Liver (tissue), 3 donors: Measurements from ENCODE around the gene VSTM2L.

Source experiments
- FOXA1 ChIP-seq: IDR thresholded peaks from 2 replicates; pipeline ENCODE4 v1.6.1; 2016; ENCODE audit warnings: antibody characterized with exemption
- GABPA ChIP-seq, 2 donors: IDR thresholded peaks in 1 of 2; conservative IDR thresholded peaks in 1 of 2; 2 replicates each; pipeline ENCODE4 v1.6.1; 2016; ENCODE audit warnings: antibody characterized with exemption in 2 of 2, mild to moderate bottlenecking in 1 of 2, moderate library complexity in 1 of 2
- JUND ChIP-seq, 2 donors: IDR thresholded peaks; 2 replicates each; pipeline ENCODE4 v1.6.1; 2016; ENCODE audit warnings: antibody characterized with exemption in 2 of 2
- RAD21 ChIP-seq, 2 donors: IDR thresholded peaks; 2 replicates each; pipeline ENCODE4 v1.6.1; 2016; ENCODE audit warnings: antibody characterized with exemption in 2 of 2, mild to moderate bottlenecking in 2 of 2
- SP1 ChIP-seq: IDR thresholded peaks from 2 replicates; pipeline ENCODE4 v1.6.1; 2018; ENCODE audit warnings: antibody characterized with exemption, mild to moderate bottlenecking
- TAF1 ChIP-seq: conservative IDR thresholded peaks from 2 replicates; pipeline ENCODE4 v1.6.1; 2016; ENCODE audit warnings: antibody characterized with exemption, mild to moderate bottlenecking
- YY1 ChIP-seq: IDR thresholded peaks from 2 replicates; pipeline ENCODE4 v1.6.1; 2016; ENCODE audit warnings: antibody characterized with exemption, mild to moderate bottlenecking
- TF ChIP-seq, protein P1 (sequence below): fragments of 150-350 bp; IDR thresholded peaks from 2 replicates; pipeline ENCODE4 v1.5.1; 2017; ENCODE audit warnings: improper control_type of control experiment, low read depth, low read length; ENCODE audit not compliant: missing input control
- TF ChIP-seq, protein P2 (sequence below): IDR thresholded peaks from 2 replicates; pipeline ENCODE4 v1.6.1; 2016; ENCODE audit warnings: antibody characterized with exemption
- TF ChIP-seq, protein P3 (sequence below): IDR thresholded peaks from 2 replicates; pipeline ENCODE4 v1.6.1; 2016; ENCODE audit warnings: antibody characterized with exemption, mild to moderate bottlenecking
- TF ChIP-seq, protein P4 (sequence below): IDR thresholded peaks from 2 replicates; pipeline ENCODE4 v1.6.1; 2016; ENCODE audit warnings: antibody characterized with exemption
- donor health status: healthy.
- donor health status: healthy.

DNA sequence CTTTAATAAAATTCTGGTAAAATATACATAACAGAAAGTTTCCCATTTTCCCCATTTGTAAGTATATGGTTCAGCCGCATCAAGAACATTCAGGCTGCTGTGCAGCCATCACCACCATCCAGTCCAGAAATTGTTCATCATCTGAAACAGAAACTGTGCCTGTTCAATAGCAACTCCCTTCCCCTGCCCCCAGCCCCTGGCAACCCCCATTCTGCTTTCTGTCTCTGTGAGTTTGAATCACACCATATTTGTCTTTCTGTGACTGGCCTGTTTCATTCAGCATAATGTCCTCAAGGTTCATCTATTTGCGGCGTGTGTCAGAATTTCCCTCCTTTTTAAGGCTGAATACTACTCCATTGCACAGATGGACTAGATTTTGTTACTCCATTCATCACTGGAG lies 19.1 kb downstream of the VSTM2L start:
- TF ChIP-seq, protein P1, sequence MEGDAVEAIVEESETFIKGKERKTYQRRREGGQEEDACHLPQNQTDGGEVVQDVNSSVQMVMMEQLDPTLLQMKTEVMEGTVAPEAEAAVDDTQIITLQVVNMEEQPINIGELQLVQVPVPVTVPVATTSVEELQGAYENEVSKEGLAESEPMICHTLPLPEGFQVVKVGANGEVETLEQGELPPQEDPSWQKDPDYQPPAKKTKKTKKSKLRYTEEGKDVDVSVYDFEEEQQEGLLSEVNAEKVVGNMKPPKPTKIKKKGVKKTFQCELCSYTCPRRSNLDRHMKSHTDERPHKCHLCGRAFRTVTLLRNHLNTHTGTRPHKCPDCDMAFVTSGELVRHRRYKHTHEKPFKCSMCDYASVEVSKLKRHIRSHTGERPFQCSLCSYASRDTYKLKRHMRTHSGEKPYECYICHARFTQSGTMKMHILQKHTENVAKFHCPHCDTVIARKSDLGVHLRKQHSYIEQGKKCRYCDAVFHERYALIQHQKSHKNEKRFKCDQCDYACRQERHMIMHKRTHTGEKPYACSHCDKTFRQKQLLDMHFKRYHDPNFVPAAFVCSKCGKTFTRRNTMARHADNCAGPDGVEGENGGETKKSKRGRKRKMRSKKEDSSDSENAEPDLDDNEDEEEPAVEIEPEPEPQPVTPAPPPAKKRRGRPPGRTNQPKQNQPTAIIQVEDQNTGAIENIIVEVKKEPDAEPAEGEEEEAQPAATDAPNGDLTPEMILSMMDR, result no peak
- TF ChIP-seq, protein P2, sequence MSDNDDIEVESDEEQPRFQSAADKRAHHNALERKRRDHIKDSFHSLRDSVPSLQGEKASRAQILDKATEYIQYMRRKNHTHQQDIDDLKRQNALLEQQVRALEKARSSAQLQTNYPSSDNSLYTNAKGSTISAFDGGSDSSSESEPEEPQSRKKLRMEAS, result no peak
- no peak for TF ChIP-seq SP1
- TF ChIP-seq, protein P3, sequence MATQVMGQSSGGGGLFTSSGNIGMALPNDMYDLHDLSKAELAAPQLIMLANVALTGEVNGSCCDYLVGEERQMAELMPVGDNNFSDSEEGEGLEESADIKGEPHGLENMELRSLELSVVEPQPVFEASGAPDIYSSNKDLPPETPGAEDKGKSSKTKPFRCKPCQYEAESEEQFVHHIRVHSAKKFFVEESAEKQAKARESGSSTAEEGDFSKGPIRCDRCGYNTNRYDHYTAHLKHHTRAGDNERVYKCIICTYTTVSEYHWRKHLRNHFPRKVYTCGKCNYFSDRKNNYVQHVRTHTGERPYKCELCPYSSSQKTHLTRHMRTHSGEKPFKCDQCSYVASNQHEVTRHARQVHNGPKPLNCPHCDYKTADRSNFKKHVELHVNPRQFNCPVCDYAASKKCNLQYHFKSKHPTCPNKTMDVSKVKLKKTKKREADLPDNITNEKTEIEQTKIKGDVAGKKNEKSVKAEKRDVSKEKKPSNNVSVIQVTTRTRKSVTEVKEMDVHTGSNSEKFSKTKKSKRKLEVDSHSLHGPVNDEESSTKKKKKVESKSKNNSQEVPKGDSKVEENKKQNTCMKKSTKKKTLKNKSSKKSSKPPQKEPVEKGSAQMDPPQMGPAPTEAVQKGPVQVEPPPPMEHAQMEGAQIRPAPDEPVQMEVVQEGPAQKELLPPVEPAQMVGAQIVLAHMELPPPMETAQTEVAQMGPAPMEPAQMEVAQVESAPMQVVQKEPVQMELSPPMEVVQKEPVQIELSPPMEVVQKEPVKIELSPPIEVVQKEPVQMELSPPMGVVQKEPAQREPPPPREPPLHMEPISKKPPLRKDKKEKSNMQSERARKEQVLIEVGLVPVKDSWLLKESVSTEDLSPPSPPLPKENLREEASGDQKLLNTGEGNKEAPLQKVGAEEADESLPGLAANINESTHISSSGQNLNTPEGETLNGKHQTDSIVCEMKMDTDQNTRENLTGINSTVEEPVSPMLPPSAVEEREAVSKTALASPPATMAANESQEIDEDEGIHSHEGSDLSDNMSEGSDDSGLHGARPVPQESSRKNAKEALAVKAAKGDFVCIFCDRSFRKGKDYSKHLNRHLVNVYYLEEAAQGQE, result no peak
- TF ChIP-seq GABPA (IDR thresholded peaks at IDR 0.05 in 1 of 2, conservative IDR thresholded peaks at IDR 0.05 in 1 of 2), result no peak
- TF ChIP-seq TAF1, result no peak
- no peak for TF ChIP-seq FOXA1
- TF ChIP-seq, protein P4, sequence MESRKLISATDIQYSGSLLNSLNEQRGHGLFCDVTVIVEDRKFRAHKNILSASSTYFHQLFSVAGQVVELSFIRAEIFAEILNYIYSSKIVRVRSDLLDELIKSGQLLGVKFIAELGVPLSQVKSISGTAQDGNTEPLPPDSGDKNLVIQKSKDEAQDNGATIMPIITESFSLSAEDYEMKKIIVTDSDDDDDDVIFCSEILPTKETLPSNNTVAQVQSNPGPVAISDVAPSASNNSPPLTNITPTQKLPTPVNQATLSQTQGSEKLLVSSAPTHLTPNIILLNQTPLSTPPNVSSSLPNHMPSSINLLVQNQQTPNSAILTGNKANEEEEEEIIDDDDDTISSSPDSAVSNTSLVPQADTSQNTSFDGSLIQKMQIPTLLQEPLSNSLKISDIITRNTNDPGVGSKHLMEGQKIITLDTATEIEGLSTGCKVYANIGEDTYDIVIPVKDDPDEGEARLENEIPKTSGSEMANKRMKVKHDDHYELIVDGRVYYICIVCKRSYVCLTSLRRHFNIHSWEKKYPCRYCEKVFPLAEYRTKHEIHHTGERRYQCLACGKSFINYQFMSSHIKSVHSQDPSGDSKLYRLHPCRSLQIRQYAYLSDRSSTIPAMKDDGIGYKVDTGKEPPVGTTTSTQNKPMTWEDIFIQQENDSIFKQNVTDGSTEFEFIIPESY, result no peak
- TF ChIP-seq JUND (IDR thresholded peaks at IDR 0.05), result no peak
- TF ChIP-seq RAD21 (IDR thresholded peaks at IDR 0.05), result no peak
- TF ChIP-seq YY1, result no peak
